C1 segment of cervical spinal cord (tissue), 14 donors: Measurements from ENCODE around the gene PYGB.
"Not testable (repeated sequence)": the region's sequence is repeated elsewhere in the genome, so short reads cannot be mapped to it uniquely, and the experiment has no call there.

ENCODE experiments used
- DNase-seq, 14 donors: peaks; one replicate each; lab custom pipeline; 2025; lab: John Stamatoyannopoulos, UW

PYGB gene

GRCh38 chr20:25325997-25326396 lies 78.1 kb downstream of the PYGB start:
- no peak for DNase-seq

DNA sequence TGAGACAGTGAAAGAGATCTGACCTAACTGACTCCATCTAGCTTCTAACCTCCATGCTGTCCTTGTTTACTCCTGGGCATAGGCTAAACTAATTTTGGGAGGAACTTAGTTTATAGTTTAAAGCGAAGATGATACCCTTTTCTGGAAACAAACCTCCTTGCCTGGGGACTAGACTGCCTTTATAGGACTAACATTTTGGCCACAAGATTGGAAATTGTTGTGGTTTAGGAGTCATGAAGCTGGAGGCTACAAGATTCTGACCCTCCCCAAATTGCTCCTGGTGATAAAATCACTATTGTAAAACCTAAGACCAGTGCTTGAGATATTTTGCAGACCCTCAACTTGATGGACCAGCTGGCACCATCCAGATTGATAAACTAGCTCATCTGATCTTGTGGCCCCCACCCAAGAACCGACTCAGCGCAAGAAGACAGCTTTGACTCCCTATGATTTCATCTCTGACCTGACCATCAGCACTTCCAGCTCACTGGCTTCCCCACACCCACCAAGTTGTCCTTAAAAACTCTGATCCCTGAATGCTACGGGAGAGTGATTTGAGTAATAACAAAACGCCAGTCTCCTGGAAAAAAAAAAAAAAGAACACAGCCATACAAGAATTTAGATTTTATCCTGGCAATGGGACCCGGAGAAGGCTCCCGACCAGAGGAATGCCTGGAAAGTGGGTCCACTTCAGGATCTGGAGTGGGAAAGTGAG lies 79.8 kb downstream of the PYGB start:
- DNase-seq, result no peak

DNA sequence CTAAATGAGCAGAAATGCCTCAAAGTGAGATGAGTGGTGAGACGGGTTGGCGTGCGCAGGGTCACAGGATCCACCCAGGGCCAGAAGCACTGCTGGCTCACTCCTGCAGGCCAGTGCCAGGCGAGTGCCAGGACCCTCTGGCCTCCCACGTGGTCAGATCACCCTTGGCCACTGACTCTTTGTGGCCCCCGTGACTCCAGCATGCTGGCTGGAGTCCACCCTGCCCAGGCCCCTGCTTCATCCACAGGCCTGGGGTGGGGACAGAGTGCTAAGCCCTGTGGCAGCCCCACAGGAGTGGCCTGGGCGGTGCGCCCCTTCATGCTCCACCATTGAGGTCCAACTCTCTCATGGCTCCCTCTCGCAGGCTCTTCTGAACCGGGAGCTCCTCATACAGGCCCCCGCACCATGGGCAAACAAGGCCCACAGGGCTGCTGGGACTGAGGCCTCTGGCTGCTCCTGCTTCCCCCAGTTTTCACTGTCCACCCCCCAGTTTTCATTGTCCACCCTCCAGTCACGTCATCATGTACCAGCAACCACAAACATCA lies 81.1 kb downstream of the PYGB start:
- no peak for DNase-seq

DNA sequence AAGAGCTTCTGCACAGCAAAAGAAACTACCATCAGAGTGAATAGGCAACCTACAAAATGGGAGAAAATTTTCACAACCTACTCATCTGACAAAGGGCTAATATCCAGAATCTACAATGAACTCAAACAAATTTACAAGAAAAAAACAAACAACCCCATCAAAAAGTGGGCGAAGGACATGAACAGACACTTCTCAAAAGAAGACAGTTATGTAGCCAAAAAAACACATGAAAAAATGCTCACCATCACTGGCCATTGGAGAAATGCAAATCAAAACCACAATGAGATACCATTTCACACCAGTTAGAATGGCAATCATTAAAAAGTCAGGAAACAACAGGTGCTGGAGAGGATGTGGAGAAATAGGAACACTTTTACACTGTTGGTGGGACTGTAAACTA lies 87.1 kb downstream of the PYGB start:
- not testable (repeated sequence) for DNase-seq

DNA sequence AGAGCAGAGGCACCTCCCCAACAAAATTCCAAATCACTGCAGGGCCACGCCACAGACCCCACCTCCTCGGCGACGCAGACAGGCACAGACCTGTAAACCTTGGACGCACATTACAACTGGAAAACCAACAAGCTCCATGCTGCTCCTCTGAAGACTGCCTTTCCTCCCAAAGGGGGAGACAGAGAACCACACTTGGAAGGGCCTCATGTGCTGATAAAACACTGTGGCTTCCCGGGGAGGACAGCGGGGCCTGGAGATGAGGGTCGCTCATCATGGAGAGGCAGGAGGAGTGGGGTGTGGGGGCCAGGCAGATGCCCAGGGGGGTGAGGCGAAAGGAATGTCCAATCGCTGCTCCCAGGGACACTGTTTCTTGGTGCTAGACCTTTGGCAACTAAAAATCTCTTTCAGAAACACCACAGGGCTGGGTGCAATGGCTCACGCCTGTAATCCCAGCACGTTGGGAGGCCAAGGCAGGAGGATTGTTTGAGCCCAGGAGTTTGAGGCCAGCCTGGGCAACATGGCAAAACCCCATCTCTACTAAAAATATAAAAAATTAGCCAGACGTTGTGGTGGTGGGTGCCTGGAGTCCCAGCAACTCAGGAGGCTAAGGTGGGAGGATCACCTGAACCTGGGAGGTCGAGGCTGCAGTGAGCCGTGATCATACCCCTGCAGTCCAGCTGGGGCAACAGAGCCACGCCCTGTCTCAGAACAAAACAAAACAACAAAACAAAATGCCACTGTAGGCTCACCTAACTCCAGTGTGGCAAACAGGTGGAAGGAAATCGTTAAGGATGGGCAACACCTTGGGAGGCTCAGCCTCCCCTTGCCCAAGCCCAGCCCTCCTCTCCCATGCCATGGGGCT lies 88.9 kb downstream of the PYGB start:
- peak in 2 of 14 donors; percentile 26 to 46 for DNase-seq

- DNase-seq, result no peak
Measured at GRCh38 chr20:25338112-25339023, 90.5 kb downstream of the PYGB start.

- no peak for DNase-seq
Measured at GRCh38 chr20:25339608-25340007, 91.7 kb downstream of the PYGB start.

DNA sequence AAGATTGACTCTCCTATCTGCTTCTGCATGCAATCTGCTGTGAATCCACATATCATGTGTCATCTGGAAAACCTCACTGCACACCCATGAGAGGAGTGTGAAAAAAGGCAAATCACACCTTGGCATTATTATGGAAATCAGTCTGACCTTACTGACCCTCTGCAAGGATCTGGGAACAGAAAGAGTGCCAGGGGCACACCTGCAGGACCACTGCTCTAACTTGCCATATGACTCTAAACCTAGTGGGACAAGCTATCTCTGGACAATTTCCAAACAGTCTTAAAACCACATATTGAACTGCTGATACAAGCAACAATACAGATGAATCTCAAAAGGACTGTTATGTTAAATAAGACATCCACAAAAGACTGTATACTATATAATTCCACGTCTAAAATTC lies 92.5 kb downstream of the PYGB start:
- no peak for DNase-seq

GRCh38 chr20:25341716-25342680 lies 94.1 kb downstream of the PYGB start:
- no peak for DNase-seq

- DNase-seq, result no peak
Measured at GRCh38 chr20:25344634-25345033, 96.7 kb downstream of the PYGB start.

- DNase-seq, result no peak
Measured at GRCh38 chr20:25345721-25346120, 97.8 kb downstream of the PYGB start.

DNA sequence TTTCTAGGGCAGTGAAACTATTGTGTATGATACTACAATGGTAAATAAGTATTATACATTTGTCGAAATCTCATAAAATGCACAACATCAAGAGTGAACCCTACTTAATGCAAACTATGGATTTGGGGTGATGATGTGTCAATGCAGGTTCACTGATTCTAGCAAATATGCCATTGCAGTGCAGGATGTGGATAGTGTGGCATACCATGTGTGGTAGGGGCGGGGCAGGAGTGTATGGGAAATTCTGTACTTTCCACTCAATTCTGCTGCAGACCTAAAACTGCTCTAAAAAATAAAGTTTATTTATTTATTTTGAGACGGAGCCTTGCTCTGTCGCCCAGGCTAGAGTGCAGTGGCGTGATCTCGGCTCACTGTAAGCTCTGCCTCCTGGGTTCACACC lies 98.5 kb downstream of the PYGB start:
- DNase-seq, result no peak
